A549 (cell line): ENCODE data around the gene RAMP1.

Source experiments
- CHD2 ChIP-seq: fragments of 150-350 bp; IDR thresholded peaks from 2 replicates; pipeline ENCODE4 v1.6.1; 2014; ENCODE audit warnings: low read length; ENCODE audit not compliant: partially characterized antibody
- CTCF ChIP-seq: fragments of >200 bp; sonication (Bioruptor Twin); formaldehyde crosslinking; IDR thresholded peaks from 3 replicates; pipeline ENCODE4 v1.5.1; 2016
- FOSL2 ChIP-seq, 2 experiments: fragments of 450-650 bp in 1 of 2; fragments of >200 bp in 1 of 2; sonication (Bioruptor Twin) in 1 of 2; formaldehyde crosslinking; IDR thresholded peaks; 2 replicates each; pipeline versions ENCODE4 v1.5.0 to v1.6.1; 2016 to 2020; ENCODE audit warnings: mild to moderate bottlenecking in 1 of 2, moderate library complexity in 1 of 2
- KDM1A ChIP-seq: fragments of 200-600 bp; sonication (generic); IDR thresholded peaks from 2 replicates; pipeline ENCODE4 v1.6.1; 2016; ENCODE audit warnings: low read depth, mild to moderate bottlenecking
- MAX ChIP-seq: IDR thresholded peaks from 2 replicates; pipeline ENCODE4 v1.6.1; 2012
- PHF8 ChIP-seq: fragments of 200-600 bp; sonication (generic); IDR thresholded peaks from 2 replicates; pipeline ENCODE4 v1.6.1; 2016; ENCODE audit warnings: low read depth, mild to moderate bottlenecking, antibody characterized with exemption, moderate library complexity, borderline replicate concordance
- POLR2A ChIP-seq: IDR thresholded peaks from 2 replicates; pipeline ENCODE4 v1.6.1; 2012; ENCODE audit warnings: mild to moderate bottlenecking, low read length
- RARB ChIP-seq: fragments of 250-450 bp; sonication (Bioruptor Pico); IDR thresholded peaks from 2 replicates; pipeline ENCODE4 v1.8.0; 2021; ENCODE audit warnings: mild to moderate bottlenecking, moderate library complexity
- REST ChIP-seq: fragments of 200-600 bp; sonication (generic); IDR thresholded peaks from 2 replicates; pipeline ENCODE4 v1.6.1; 2016; ENCODE audit warnings: antibody characterized with exemption, mild to moderate bottlenecking, moderate library complexity
- SMC3 ChIP-seq: fragments of >200 bp; sonication (Bioruptor Twin); formaldehyde crosslinking; IDR thresholded peaks from 3 replicates; pipeline ENCODE4 v1.6.1; 2018; ENCODE audit warnings: inconsistent platforms
- TF ChIP-seq, protein P1 (sequence below): IDR thresholded peaks from 2 replicates; pipeline ENCODE4 v1.6.1; 2012

DNA sequence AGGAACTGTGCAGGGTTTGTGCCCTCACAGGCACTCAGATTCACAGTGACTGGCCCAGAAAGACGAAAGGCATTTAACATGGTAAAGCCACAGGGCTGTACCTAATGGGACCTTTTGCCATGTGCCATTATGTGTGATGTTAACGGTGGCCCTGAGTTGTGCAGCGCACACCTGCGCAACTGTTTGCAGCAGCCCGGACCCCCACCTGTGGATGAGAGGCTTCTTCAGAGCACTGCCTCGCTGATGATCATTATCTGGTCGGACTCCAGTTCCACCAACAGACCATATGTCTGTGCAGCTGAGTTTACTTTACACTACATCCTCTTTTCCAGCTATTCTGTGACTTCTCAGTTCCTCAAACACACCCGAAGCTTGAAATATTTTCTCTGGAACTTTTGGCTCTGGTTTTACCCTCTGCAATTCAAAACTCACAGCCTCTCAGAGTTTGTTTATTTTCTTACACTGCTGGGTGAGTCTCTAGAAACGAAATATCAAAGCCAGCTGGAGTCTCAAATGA is 71.8 kb downstream of the RAMP1 start:
- TF ChIP-seq POLR2A (no peak), SMC3 (no peak), RARB (CRISPR knock-in tag) (no peak), KDM1A (no peak), CTCF (no peak), FOSL2 (IDR thresholded peaks at IDR 0.05) (no peak), FOSL2 (CRISPR knock-in tag; IDR thresholded peaks at IDR 0.05) (no peak), REST (no peak), PHF8 (no peak), MAX (no peak), CHD2 (no peak)
- TF ChIP-seq, protein P1, sequence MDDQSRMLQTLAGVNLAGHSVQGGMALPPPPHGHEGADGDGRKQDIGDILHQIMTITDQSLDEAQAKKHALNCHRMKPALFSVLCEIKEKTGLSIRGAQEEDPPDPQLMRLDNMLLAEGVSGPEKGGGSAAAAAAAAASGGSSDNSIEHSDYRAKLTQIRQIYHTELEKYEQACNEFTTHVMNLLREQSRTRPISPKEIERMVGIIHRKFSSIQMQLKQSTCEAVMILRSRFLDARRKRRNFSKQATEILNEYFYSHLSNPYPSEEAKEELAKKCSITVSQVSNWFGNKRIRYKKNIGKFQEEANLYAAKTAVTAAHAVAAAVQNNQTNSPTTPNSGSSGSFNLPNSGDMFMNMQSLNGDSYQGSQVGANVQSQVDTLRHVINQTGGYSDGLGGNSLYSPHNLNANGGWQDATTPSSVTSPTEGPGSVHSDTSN: no peak
